ENCODE results near the gene MYL12A. TPM values are rescaled to one million over a fixed set of nuclear protein-coding genes. Genes with fewer than 3 reads are reported as not detected.

MYL12A gene
- total and polyA plus RNA-seq, 12 donors, result 708 to 8,349 (median 3,626) TPM

DNA sequence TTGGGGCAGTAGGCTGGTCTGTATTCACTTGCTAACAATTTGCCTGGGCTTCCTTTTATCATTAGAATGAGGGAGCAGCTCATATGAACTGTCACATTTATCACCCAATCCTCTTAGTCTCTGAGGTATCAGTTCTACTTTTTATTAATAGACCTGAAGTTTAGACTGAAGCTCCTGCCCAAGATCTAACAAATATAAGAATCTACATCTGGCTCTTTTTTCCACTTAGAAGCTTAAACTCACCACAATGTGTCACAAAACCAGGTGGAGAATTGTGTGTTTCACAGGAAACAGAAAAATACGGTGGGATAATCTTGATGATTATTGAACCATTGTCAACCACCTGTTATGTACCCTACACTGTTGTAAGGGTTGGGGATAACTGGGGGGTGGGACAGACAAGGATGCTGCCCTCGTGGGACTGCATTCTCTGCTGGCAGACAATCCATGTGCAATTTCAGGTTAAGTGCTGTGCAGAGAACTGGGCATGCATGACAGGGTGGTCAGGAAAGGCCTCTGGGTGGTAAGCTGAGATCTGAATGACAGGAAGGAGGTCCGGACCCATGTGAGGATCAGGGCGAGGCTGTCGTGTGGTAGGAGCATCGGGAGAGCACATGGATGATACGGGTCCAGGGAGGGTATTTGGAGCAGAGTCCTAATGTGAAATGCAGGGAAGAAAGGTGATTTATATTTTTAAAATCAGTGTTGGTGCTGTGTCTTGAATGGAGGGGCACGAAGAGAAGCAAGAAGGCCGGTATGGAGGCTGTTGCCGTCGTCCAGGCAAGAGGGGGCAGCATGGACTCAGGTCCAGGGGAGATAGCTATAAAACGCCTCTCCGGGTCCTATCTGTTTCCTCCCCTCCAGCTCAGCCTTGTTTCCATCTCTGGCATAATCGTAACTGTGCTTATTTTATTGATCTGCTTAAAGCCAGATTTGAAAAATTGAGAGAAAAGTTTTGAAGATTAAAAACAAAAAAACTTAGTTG, 31.9 kb downstream of the MYL12A start:
- Histone ChIP-seq H3K9me3 (no peaks in the 10 kb centered on the region), H3K36me3 (peaks cover 0 to 49% (median 32%) of the 10 kb centered on the region in 9 donors), H3K4me3 (no peak overlapping the region), H3K27me3 (no peaks in the 10 kb centered on the region), H3K4me1 (peaks cover 0 to 27% (median 14%) of the 10 kb centered on the region in 9 donors), H3K27ac (no peak overlapping the region)
- DNase-seq (no peak), ATAC-seq (peak in 1 of 8 donors; percentile 16)
- 28% methylated on average over 14 of the region's 14 CpGs for WGBS, 2 donors
- TF ChIP-seq, protein P1, sequence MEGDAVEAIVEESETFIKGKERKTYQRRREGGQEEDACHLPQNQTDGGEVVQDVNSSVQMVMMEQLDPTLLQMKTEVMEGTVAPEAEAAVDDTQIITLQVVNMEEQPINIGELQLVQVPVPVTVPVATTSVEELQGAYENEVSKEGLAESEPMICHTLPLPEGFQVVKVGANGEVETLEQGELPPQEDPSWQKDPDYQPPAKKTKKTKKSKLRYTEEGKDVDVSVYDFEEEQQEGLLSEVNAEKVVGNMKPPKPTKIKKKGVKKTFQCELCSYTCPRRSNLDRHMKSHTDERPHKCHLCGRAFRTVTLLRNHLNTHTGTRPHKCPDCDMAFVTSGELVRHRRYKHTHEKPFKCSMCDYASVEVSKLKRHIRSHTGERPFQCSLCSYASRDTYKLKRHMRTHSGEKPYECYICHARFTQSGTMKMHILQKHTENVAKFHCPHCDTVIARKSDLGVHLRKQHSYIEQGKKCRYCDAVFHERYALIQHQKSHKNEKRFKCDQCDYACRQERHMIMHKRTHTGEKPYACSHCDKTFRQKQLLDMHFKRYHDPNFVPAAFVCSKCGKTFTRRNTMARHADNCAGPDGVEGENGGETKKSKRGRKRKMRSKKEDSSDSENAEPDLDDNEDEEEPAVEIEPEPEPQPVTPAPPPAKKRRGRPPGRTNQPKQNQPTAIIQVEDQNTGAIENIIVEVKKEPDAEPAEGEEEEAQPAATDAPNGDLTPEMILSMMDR (IDR thresholded peaks at IDR 0.05), result no peak
- intact Hi-C loops (cut with DNase I), result loop anchor here in 8 of 10 donors (1.0 to 10.0 kb wide), 15 partner anchors 169 to 718 kb away; partner anchors contain the start of gene TGIF1 (in 5 of the 8)

DNA sequence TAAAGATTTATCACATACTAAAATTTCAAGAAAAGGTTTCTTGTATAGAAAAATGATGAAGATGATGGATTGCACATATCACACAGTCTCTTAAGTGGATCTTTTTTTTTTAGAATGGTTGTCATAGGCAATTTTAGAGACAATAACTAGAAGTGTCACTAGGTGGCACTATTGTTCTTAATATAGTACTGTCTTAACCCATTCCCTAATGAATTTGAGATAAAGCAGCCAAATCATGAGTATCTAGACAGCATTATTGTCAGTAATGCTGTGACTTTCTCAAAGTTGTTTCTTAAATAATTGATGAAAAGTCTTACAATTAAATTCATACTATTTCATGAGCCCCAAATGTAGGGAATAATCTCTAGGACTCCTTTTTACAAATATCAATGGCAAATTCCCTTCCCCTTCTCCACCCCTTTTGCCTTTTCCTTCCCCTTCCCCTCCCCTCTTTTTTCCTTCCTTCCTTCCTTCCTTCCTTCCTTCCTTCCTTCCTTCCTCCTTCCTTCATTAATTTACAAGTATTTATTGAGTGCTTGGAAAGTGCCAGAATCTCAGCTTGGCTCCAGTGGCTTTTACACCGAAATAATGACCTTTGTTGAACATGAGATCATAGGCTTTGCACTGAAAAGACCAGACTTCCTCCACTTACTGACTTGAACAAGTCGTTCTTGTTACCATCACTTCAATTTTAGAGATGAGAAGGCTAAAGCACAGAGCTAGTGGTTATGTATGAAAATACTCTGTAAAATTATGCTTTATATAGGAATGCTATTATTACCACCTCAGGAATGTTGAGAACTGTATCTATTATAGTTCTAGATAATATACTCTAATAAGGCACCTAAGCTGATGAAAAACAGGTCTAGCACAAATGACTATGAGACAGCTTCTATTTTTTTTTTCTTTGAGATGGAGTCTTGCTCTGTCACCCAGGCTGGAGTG, 34.1 kb downstream of the MYL12A start:
- intact Hi-C loops (cut with DNase I), result loop anchor here (1.0 to 10.0 kb wide), 18 partner anchors 167 to 716 kb away; partner anchors contain the start of gene TGIF1 (in 5 of the 10)
- TF ChIP-seq, protein P1 (IDR thresholded peaks at IDR 0.05), result peak; percentile 39 to 87 (median 73)
- H3K27ac ChIP-seq, result peak overlapping the region in 6 of 10 donors; percentile 1 to 56 (median 32)
- peaks cover 0 to 27% (median 14%) of the 10 kb centered on the region in 9 donors for H3K4me1 ChIP-seq
- peaks cover 0 to 9% (median 0%) of the 10 kb centered on the region in 11 donors for H3K9me3 ChIP-seq
- no peak overlapping the region for H3K4me3 ChIP-seq
- peaks cover 0 to 27% (median 18%) of the 10 kb centered on the region in 9 donors for H3K36me3 ChIP-seq
- DNase-seq (peak in 1 of 2 donors; percentile 33), ATAC-seq (peak; percentile 78 to 89 (median 86))
- WGBS, 2 donors, result 12 to 16% methylated on average over 2 of the region's 2 CpGs
- H3K27me3 ChIP-seq, result no peaks in the 10 kb centered on the region

- intact Hi-C loops (cut with DNase I), result loop anchor here (2.0 to 10.0 kb wide), 14 partner anchors 169 to 714 kb away; partner anchors contain the start of gene TGIF1 (in 3 of the 10)
- DNase-seq, result no peak
- WGBS, 2 donors, result 65 to 69% methylated on average over 10 of the region's 10 CpGs
Observed at GRCh38 chr18:3283253-3283863, 35.8 kb downstream of the MYL12A start.

More at GRCh38 chr18:3283253-3283863, 35.8 kb downstream of the MYL12A start:
- Histone ChIP-seq H3K4me1 (peaks cover 0 to 27% (median 13%) of the 10 kb centered on the region in 9 donors), H3K4me3 (peak overlapping the region in 3 of 10 donors; percentile 36 to 43 (median 42)), H3K36me3 (peaks cover 0 to 11% (median 6%) of the 10 kb centered on the region in 9 donors), H3K27ac (peak overlapping the region in 4 of 10 donors; percentile 1 to 56 (median 34)), H3K27me3 (no peaks in the 10 kb centered on the region), H3K9me3 (peaks cover 0 to 9% (median 0%) of the 10 kb centered on the region in 11 donors)
- TF ChIP-seq, protein P1 (IDR thresholded peaks at IDR 0.05), result no peak
- ATAC-seq, result no peak

All from heart right ventricle (tissue), 16 donors.